Mucosa of gallbladder (tissue), 1 donor: ENCODE results near the gene WNT6. TPM values are rescaled to one million over a fixed set of nuclear protein-coding genes. Genes with fewer than 3 reads are reported as not detected.

Experiments
- DNase-seq: peaks from one replicate; pipeline ENCODE4 v3.0.0-alpha.2; 2020; ENCODE audit warnings: low spot score
- total RNA-seq: library from RNA; stranded (reverse); gene quantifications from one replicate; pipeline ENCODE4 v1.2.1, GENCODE V29; 2021
- donor health status: DM: no; HTN: no; CAD: no.

The WNT6 gene
- total RNA-seq, 1 donor from 2014 or later = 1.5 TPM

- DNase-seq = no peak
Observed at GRCh38 chr2:218877891-218878290, 18.3 kb downstream of the WNT6 start.

- no peak for DNase-seq
Observed at GRCh38 chr2:218878486-218878885, 18.9 kb downstream of the WNT6 start.

- no peak for DNase-seq
Observed at GRCh38 chr2:218878926-218879761, 19.5 kb downstream of the WNT6 start.

GRCh38 chr2:218879776-218880101 lies 20.1 kb downstream of the WNT6 start:
- no peak for DNase-seq

- peak; percentile 51 for DNase-seq
Observed at GRCh38 chr2:218880102-218880858, 20.7 kb downstream of the WNT6 start, which contains the start of gene WNT10A. Gene WNT10A, plus strand, starts transcription at chr2:218880852. Its CDS starts 144 bp downstream, at chr2:218880996.

GRCh38 chr2:218880859-218881594 lies 21.4 kb downstream of the WNT6 start:
- no peak for DNase-seq

GRCh38 chr2:218881744-218882460 lies 22.3 kb downstream of the WNT6 start:
- no peak for DNase-seq

GRCh38 chr2:218882461-218882816 lies 22.8 kb downstream of the WNT6 start:
- DNase-seq = no peak

- DNase-seq = no peak
Observed at GRCh38 chr2:218882866-218883366, 23.3 kb downstream of the WNT6 start.

- DNase-seq = no peak
Observed at GRCh38 chr2:218883491-218884490, 24.2 kb downstream of the WNT6 start.

GRCh38 chr2:218884519-218884918 lies 24.9 kb downstream of the WNT6 start:
- no peak for DNase-seq

GRCh38 chr2:218885981-218886947 lies 26.7 kb downstream of the WNT6 start:
- no peak for DNase-seq

- DNase-seq = no peak
Observed at GRCh38 chr2:218887079-218887478, 27.5 kb downstream of the WNT6 start.

- DNase-seq = no peak
Observed at GRCh38 chr2:218888341-218888740, 28.7 kb downstream of the WNT6 start.

- no peak for DNase-seq
Observed at GRCh38 chr2:218889937-218890336, 30.3 kb downstream of the WNT6 start.

GRCh38 chr2:218890369-218890768 lies 30.8 kb downstream of the WNT6 start:
- DNase-seq = no peak

GRCh38 chr2:218891275-218892135 lies 31.9 kb downstream of the WNT6 start:
- DNase-seq = no peak

- peak; percentile 74 for DNase-seq
Observed at GRCh38 chr2:218892693-218893348, 33.2 kb downstream of the WNT6 start.
